Gastroesophageal sphincter (tissue), 3 donors: ENCODE data around the gene MAFG.

Source experiments
- CTCF ChIP-seq, 4 experiments: fragments of 200-600 bp in 2 of 4; fragments of 450-650 bp in 2 of 4; sonication (generic) in 1 of 4; IDR thresholded peaks; one replicate each; pipeline ENCODE4 v1.5.1; 2017 to 2019; ENCODE audit warnings: antibody characterized with exemption in 4 of 4, mild to moderate bottlenecking in 2 of 4, moderate library complexity in 2 of 4
- EP300 ChIP-seq: sonication (generic); formaldehyde crosslinking; IDR thresholded peaks from one replicate; pipeline ENCODE4 v1.6.1; 2017; ENCODE audit warnings: antibody characterized with exemption, mild to moderate bottlenecking
- POLR2AphosphoS5 ChIP-seq: sonication (generic); formaldehyde crosslinking; IDR thresholded peaks from one replicate; pipeline ENCODE4 v1.6.1; 2017; ENCODE audit warnings: antibody characterized with exemption

GRCh38 chr17:81955756-81956544 is 28.4 kb upstream of the MAFG start:
- TF ChIP-seq POLR2AphosphoS5 (no peak), CTCF (IDR thresholded peaks at IDR 0.05) (no peak), EP300 (no peak)
